NCI-H146 treated with DMSO at 0.1 percent for 48 hours (cell line): ENCODE data around the gene PGAP1.
"Not testable (repeated sequence)": the region's sequence is repeated elsewhere in the genome, so short reads cannot be mapped to it uniquely, and the experiment has no call there.

Experiments used
- DNase-seq: peaks from one replicate; lab custom pipeline; 2025; ENCODE audit not compliant: unreplicated experiment; lab: John Stamatoyannopoulos, UW

The PGAP1 gene

GRCh38 chr2:196952936-196953335, 26.4 kb upstream of the PGAP1 start:
- DNase-seq, result no peak

DNA sequence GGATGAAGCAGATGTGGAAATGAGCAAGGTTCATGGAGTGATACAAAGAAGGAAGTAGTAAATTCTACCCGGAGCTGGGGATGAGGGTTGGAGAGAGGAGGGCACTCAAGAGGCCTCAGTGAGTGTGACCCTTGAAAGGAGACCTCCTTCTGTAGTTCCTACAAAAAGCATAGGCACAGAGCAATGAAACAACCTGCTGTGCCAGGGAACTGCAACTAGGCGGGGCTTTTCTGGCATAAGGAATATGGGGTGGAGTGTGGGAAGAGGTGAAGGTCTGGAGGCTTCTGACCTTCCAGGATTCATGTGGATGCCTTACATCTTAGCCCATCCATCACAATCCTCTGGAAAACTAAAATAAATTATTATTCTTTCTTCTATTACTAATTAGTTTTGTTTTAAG, 25.5 kb upstream of the PGAP1 start:
- no peak for DNase-seq

DNA sequence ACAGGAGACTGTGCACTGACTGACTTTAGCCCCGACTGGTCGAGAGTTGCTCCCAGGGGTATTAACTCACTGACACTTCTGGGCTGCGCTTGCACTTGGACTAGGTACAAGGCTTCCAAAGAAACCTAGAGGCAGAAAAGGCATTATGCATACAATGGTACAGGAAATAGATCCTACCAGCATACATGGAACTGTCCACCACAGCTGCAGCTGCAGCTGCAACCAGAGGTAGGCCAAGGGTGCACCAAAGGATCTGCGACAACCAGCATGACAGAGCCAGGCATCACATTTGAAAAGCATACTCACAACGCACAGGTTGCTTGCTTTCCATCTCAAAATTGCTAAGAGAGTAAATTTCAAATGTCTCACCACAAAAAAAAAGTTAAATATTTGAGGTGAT, 22.6 kb upstream of the PGAP1 start:
- DNase-seq, result no peak

DNA sequence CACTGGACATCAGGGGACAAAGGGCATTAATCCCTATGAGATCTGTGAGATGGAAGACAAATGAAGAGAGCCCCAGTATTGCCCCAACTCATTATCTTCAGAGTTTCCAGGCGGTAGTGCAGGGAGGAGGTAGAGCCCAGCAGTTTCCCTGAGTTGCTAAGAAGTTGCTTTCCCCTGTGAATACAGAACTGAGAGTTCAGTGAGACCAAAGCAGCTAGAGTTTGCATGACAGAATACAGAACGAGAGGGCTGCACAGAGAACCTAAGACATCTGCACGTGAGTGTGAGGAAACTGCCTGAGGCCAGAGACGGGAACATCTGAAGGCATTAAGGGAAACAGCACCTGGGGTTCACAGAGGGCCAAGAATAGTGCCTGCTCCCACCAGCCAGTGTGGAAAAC, 18.1 kb upstream of the PGAP1 start:
- no peak for DNase-seq

DNA sequence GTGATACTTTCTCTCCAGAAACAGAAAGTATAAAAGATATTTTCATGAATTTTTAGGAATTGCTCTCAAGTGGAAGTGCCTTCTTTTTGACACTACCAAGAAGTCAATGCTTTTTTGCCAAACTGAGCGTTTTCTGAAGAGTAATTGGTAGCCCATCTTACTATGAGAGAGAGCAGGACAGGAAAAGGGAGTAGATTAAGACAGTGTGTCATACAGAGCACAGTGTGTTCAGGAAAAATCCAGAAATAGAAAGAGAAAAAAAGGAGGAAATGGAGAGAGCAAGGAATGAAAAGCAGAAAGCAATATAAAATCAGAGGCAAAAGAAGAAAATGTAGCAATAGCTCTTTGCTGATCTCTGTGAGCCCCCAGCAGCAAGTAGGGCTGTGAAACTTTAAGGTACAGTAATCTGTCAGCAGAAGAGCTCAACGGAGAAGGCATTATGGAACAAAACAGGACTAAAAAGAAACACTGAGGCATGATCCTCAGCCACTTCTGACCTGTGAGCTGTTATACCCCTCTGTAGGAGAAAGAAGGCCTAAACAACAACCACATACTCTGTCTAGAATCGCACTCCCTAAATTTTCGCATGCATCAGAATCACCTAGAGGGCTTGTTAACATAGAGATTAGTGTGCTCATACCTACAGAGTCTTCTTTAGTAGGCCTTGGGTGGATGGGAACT, 15.0 kb upstream of the PGAP1 start:
- DNase-seq, result no peak

DNA sequence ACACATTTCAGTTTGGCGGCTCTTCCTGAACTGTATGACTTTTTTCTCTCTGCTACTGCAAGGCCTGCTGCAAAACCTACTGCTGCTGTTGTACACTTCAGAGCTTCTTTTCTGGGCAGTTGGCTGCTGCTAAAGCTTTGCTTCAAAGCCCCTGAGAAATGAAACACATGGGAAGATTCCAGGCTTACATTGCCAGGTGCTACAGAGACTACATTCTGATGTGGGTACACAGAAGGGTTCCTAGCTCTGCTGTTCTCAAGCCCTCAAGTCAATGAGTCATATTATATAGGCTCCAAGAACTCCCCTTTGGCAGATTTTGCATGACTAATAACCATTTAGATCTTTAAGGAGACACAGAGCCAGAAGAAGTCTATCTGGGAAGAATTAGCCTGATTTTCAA, 12.9 kb upstream of the PGAP1 start:
- DNase-seq, result no peak

GRCh38 chr2:196935432-196935831, 8.9 kb upstream of the PGAP1 start:
- no peak for DNase-seq

- DNase-seq, result no peak
Observed at GRCh38 chr2:196934672-196935071, 8.2 kb upstream of the PGAP1 start.

DNA sequence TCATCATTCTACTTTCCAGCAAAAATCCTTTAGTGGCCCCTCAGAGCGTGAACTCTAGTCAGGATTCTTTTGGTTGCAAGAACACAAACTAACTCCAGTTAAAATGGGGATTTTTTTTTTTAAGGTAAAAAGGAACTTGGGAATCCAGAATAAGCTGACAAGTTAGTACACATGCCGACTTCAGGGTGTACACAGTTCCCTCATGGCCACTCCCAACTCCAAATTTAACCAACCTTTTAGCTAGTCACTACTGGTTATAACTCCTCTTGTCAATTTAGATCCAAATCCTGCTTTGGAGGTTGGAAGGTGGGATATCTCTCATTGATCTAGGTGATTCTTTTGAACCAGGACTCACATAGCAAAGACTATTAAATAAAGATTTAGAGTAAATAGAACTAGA, 5.0 kb upstream of the PGAP1 start:
- no peak for DNase-seq

DNA sequence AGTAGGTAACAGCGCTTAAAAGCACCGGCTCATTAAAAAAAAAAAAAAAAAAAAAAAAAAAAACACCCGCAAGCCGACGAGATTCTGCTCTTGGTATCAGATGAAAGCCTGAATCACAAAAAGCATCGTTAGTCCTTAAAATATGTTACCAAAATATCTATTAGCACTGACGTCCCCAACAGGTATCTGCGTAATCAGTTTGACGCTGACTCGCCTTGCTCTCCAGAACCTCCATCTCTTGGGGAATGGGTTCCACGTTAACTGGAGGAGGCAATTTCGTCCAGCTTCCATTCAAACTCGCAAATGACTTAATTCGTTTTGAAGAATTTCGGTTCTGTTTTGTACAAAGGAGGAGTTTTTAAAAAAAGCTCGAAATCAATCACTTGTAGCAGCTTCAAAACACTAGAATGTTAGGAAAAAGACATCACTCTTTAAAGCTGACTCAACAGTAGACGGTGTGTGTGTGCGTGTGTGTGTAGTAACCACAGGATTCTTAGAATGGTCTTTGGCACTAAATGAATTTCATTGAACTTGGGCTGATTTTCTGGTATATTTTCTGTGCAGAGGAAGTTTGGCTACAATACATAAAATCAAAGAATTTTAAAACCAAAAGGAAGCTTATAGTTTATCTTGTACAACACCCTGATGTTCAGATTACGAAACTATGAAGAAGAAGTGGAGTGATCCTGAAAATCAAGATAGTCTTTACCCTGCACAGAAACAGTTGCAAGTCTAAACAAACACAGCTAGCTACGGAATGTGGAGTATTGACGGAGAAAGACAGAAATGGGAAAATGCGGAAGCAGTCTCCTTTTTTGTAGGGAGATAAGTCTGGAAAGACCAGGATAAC, 1.1 kb upstream of the PGAP1 start:
- DNase-seq, result peak; percentile 44

GRCh38 chr2:196925768-196926561, 542 bp downstream of the PGAP1 start:
- peak; percentile 20 for DNase-seq

GRCh38 chr2:196925051-196925767, 1.3 kb downstream of the PGAP1 start:
- DNase-seq, result no peak

- no peak for DNase-seq
Observed at GRCh38 chr2:196924051-196924450, 2.5 kb downstream of the PGAP1 start.

GRCh38 chr2:196918927-196919326, 7.6 kb downstream of the PGAP1 start:
- no peak for DNase-seq

- no peak for DNase-seq
Observed at GRCh38 chr2:196917802-196918201, 8.7 kb downstream of the PGAP1 start.

- no peak for DNase-seq
Observed at GRCh38 chr2:196915507-196916189, 10.9 kb downstream of the PGAP1 start.

- no peak for DNase-seq
Observed at GRCh38 chr2:196914867-196915460, 11.5 kb downstream of the PGAP1 start.

GRCh38 chr2:196913691-196914090, 12.8 kb downstream of the PGAP1 start:
- DNase-seq, result no peak

DNA sequence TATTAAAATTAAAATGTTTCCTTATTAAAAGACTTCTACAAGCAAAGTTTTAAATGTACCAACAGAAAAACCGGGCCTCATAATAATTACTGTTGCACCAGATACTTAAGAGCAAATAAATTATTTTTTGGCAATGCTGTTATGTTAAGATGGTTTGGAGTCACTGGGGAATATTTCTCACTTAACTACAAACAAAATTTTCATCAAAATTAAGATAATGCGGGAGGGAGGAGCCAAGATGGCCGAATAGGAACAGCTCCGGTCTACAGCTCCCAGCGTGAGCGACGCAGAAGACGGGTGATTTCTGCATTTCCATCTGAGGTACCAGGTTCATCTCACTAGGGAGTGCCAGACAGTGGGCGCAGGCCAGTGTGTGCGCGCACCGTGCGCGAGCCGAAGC, 21.1 kb downstream of the PGAP1 start:
- not testable (repeated sequence) for DNase-seq

GRCh38 chr2:196902828-196903227, 23.7 kb downstream of the PGAP1 start:
- no peak for DNase-seq
